AG08395 (cell line): ENCODE data around the gene KERA.

ENCODE experiments used
- DNase-seq: peaks from one replicate; pipeline ENCODE4 v3.0.0; 2012; ENCODE audit warnings: mixed read lengths, low spot score

KERA gene

GRCh38 chr12:91009319-91009950 lies 48.4 kb downstream of the KERA start:
- DNase-seq = no peak

GRCh38 chr12:91007531-91008290 lies 50.1 kb downstream of the KERA start:
- DNase-seq = no peak

GRCh38 chr12:91004872-91005271 lies 53.0 kb downstream of the KERA start, which contains the start of gene EPYC:
Gene EPYC, minus strand, starts transcription at chr12:91004972. Its CDS starts 2,407 bp downstream, at chr12:91002565.
- DNase-seq = no peak

GRCh38 chr12:91003737-91004136 lies 54.1 kb downstream of the KERA start:
- DNase-seq = no peak

- DNase-seq = no peak
Observed at GRCh38 chr12:91001306-91001705, 56.5 kb downstream of the KERA start.
